ENCODE data around the gene CR1L. TPM values are rescaled to one million over a fixed set of nuclear protein-coding genes. Genes with fewer than 3 reads are reported as not detected.

Gene CR1L
- total and polyA plus RNA-seq, 2 experiments from 2014 or later: 5.8 to 21.4 TPM

DNA sequence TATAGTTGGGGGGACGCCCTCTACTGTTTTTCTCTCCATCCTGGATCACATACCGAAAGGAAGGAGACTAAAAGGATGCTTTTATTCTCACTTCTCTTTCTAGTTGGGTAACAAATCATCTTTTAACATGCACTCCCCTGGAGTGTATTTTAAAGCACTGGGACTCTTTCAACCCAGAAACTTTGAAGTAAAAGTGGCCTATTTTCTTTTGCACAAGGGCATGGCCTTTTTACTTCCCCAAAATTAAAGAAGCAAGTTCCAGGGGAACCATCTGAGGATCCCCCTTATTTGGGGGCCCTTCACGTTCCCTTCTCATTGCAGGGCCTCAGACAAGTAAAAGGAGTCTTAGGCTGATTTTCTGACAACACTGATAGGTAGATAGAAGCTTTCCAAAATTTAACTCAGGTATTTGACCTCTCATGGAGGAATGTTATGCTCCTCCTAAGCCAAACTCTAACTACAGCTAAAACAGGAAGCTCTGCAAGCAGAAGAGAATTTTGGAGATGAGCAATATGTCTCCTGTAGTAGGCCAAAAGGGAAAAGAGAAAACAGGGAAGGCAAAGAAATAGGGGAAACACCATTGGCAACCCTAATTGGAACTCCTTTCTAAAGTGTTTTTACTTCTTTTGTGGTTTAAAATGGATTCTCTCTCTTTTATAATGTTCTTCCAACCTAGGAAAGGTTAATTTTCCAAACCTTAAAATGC lies 98.1 kb downstream of the CR1L start:
- Histone ChIP-seq H3K4me2 (no peak overlapping the region), H4K20me1 (replicated peaks; ENCODE audit: insufficient read depth) (no peaks in the 10 kb centered on the region), H3K79me2 (replicated peaks; ENCODE audit: insufficient read depth) (no peaks in the 10 kb centered on the region), H3K4me3 (no peak overlapping the region), H2AFZ (no peak overlapping the region), H3K9me2 (ENCODE audit: insufficient read depth) (peaks cover 7% of the 10 kb centered on the region), H3K27me3 (ENCODE audit: insufficient read depth) (no peaks in the 10 kb centered on the region), H3K36me3 (ENCODE audit: insufficient read depth) (no peaks in the 10 kb centered on the region), H3K27ac (ENCODE audit: low read depth) (no peak overlapping the region), H3K4me1 (ENCODE audit: insufficient read depth) (peaks cover 16% of the 10 kb centered on the region), H3F3A (replicated peaks; ENCODE audit: low read depth) (no peaks in the 10 kb centered on the region)
- TF ChIP-seq, protein P1, sequence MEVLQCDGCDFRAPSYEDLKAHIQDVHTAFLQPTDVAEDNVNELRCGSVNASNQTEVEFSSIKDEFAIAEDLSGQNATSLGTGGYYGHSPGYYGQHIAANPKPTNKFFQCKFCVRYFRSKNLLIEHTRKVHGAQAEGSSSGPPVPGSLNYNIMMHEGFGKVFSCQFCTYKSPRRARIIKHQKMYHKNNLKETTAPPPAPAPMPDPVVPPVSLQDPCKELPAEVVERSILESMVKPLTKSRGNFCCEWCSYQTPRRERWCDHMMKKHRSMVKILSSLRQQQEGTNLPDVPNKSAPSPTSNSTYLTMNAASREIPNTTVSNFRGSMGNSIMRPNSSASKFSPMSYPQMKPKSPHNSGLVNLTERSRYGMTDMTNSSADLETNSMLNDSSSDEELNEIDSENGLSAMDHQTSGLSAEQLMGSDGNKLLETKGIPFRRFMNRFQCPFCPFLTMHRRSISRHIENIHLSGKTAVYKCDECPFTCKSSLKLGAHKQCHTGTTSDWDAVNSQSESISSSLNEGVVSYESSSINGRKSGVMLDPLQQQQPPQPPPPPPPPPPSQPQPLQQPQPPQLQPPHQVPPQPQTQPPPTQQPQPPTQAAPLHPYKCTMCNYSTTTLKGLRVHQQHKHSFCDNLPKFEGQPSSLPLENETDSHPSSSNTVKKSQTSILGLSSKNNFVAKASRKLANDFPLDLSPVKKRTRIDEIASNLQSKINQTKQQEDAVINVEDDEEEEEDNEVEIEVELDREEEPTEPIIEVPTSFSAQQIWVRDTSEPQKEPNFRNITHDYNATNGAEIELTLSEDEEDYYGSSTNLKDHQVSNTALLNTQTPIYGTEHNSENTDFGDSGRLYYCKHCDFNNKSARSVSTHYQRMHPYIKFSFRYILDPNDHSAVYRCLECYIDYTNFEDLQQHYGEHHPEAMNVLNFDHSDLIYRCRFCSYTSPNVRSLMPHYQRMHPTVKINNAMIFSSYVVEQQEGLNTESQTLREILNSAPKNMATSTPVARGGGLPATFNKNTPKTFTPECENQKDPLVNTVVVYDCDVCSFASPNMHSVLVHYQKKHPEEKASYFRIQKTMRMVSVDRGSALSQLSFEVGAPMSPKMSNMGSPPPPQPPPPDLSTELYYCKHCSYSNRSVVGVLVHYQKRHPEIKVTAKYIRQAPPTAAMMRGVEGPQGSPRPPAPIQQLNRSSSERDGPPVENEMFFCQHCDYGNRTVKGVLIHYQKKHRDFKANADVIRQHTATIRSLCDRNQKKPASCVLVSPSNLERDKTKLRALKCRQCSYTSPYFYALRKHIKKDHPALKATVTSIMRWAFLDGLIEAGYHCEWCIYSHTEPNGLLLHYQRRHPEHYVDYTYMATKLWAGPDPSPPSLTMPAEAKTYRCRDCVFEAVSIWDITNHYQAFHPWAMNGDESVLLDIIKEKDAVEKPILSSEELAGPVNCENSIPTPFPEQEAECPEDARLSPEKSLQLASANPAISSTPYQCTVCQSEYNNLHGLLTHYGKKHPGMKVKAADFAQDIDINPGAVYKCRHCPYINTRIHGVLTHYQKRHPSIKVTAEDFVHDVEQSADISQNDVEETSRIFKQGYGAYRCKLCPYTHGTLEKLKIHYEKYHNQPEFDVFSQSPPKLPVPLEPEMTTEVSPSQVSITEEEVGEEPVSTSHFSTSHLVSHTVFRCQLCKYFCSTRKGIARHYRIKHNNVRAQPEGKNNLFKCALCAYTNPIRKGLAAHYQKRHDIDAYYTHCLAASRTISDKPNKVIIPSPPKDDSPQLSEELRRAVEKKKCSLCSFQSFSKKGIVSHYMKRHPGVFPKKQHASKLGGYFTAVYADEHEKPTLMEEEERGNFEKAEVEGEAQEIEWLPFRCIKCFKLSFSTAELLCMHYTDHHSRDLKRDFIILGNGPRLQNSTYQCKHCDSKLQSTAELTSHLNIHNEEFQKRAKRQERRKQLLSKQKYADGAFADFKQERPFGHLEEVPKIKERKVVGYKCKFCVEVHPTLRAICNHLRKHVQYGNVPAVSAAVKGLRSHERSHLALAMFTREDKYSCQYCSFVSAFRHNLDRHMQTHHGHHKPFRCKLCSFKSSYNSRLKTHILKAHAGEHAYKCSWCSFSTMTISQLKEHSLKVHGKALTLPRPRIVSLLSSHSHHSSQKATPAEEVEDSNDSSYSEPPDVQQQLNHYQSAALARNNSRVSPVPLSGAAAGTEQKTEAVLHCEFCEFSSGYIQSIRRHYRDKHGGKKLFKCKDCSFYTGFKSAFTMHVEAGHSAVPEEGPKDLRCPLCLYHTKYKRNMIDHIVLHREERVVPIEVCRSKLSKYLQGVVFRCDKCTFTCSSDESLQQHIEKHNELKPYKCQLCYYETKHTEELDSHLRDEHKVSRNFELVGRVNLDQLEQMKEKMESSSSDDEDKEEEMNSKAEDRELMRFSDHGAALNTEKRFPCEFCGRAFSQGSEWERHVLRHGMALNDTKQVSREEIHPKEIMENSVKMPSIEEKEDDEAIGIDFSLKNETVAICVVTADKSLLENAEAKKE (CRISPR knock-in tag; IDR thresholded peaks at IDR 0.05): no peak
- TF ChIP-seq, protein P2, sequence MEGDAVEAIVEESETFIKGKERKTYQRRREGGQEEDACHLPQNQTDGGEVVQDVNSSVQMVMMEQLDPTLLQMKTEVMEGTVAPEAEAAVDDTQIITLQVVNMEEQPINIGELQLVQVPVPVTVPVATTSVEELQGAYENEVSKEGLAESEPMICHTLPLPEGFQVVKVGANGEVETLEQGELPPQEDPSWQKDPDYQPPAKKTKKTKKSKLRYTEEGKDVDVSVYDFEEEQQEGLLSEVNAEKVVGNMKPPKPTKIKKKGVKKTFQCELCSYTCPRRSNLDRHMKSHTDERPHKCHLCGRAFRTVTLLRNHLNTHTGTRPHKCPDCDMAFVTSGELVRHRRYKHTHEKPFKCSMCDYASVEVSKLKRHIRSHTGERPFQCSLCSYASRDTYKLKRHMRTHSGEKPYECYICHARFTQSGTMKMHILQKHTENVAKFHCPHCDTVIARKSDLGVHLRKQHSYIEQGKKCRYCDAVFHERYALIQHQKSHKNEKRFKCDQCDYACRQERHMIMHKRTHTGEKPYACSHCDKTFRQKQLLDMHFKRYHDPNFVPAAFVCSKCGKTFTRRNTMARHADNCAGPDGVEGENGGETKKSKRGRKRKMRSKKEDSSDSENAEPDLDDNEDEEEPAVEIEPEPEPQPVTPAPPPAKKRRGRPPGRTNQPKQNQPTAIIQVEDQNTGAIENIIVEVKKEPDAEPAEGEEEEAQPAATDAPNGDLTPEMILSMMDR (conservative IDR thresholded peaks at IDR 0.05; ENCODE audit: low read depth in 2 of 2): 0 out of 4 replicates have a peak, but pooled peaks of 1 of the 2 experiments have one; percentile 9
- TF ChIP-seq POLR2AphosphoS5 (IDR thresholded peaks at IDR 0.05; ENCODE audit: low read depth): no peak
- Mint-ChIP-seq H3K36me3 (ENCODE audit: low read depth) (peaks cover 12% of the 10 kb centered on the region), H3K4me1 (peaks cover 27% of the 10 kb centered on the region), H3K27me3 (ENCODE audit: insufficient read depth, low read depth, poor library complexity) (peaks cover 6% of the 10 kb centered on the region), H3K4me3 (no peak overlapping the region), H3K27ac (no peak overlapping the region), H3K9me3 (peaks cover 16% of the 10 kb centered on the region)
- DNase-seq (ENCODE audit: low spot score) (no peak), ATAC-seq (no peak)
